HEK293T (cell line): ENCODE results near the gene FXN.

Source experiments
- NFRKB ChIP-seq: fragments of 450-650 bp; IDR thresholded peaks from 2 replicates; pipeline ENCODE4 v1.6.1; 2016; ENCODE audit warnings: mild to moderate bottlenecking, moderate library complexity
- SP1 ChIP-seq: fragments of 450-650 bp; IDR thresholded peaks from 2 replicates; pipeline ENCODE4 v1.6.1; 2017

DNA sequence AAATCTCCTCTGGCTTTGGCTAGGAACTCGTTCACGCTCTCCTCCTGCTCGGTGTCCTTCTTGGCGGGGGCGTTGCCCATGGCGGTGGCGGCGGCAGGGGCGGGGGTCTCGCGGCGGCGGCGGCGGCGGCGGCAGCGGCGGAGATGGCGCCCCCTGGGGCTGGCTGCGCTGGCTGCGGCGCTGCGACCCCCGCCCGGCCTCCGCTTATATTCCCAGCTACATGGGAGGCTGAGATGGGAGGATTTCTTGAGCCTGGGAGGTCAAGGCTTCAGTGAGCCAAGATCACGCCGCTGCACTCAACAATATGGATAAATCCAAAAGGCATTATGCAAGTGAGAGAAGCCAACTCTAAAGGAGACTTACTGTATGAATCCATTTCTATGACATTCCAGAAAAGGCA is 21.5 kb upstream of the FXN start, which contains the start of gene PRKACG:
- TF ChIP-seq SP1 = no peak
- no peak for TF ChIP-seq NFRKB
